GM12872 (cell line): ENCODE measurements around the gene CHST13.

Experiments used
- TF ChIP-seq, protein P1 (sequence below): IDR thresholded peaks from 3 replicates; pipeline ENCODE4 v1.5.1; 2011; ENCODE audit warnings: low read depth, mild to moderate bottlenecking, low read length, moderate library complexity; ENCODE audit not compliant: insufficient read depth

CHST13 gene

GRCh38 chr3:126551839-126552687, 28.1 kb downstream of the CHST13 start:
- TF ChIP-seq, protein P1, sequence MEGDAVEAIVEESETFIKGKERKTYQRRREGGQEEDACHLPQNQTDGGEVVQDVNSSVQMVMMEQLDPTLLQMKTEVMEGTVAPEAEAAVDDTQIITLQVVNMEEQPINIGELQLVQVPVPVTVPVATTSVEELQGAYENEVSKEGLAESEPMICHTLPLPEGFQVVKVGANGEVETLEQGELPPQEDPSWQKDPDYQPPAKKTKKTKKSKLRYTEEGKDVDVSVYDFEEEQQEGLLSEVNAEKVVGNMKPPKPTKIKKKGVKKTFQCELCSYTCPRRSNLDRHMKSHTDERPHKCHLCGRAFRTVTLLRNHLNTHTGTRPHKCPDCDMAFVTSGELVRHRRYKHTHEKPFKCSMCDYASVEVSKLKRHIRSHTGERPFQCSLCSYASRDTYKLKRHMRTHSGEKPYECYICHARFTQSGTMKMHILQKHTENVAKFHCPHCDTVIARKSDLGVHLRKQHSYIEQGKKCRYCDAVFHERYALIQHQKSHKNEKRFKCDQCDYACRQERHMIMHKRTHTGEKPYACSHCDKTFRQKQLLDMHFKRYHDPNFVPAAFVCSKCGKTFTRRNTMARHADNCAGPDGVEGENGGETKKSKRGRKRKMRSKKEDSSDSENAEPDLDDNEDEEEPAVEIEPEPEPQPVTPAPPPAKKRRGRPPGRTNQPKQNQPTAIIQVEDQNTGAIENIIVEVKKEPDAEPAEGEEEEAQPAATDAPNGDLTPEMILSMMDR, result no peak

GRCh38 chr3:126552688-126553283, 28.8 kb downstream of the CHST13 start:
- TF ChIP-seq, protein P1, result no peak

GRCh38 chr3:126553284-126554084, 29.5 kb downstream of the CHST13 start:
- TF ChIP-seq, protein P1, result no peak

DNA sequence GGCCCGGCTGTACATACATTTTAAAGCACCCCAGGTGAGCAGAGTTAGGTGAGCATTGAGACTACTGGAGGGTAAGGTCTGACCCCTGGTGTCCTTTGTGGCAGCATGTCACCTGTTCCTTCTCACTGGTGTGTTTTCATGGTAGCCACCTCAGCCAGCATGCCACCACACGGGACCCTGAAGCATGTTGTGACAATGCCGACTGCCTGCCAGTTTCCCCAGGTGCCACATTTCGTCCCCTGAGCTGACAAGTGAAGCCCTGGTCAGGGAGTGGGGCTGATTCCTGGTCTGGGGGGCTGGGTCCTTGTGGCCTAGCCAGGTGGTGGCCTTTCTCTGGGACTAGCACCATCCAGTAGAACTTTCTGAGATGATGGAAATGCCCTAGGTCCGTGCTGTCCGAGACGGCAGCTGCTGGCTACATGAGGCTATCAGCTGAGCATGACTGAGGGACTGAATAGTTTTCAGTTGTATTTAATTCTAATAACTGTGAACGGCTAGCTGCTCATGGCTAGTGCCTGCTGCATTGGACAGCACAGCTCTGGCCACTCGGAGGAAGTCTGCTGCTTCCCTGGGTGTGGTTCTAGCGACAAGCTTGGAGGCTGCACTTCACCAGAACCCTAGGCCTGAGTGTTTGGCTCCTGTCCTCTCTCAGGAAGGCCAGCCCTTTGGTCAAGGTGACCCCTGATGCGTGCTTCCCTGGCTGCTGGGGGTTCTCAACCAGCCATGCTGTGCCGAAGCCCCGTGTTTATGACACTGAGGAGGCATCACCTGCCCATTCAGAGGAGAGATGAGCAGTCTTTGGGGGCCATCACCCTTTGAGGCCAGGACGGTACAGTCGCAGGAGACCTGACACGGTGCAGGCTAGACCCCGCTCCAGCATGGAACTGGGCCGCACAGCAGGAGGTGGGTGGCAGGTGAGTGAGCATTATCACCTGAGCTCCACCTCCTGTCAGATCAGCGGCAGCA, 30.9 kb downstream of the CHST13 start:
- TF ChIP-seq, protein P1, result no peak

GRCh38 chr3:126555795-126556636, 32.1 kb downstream of the CHST13 start:
- TF ChIP-seq, protein P1, result no peak

GRCh38 chr3:126556637-126557414, 32.9 kb downstream of the CHST13 start:
- TF ChIP-seq, protein P1, result no peak
